ENCODE data around the gene RIC3.

RIC3 gene

DNA sequence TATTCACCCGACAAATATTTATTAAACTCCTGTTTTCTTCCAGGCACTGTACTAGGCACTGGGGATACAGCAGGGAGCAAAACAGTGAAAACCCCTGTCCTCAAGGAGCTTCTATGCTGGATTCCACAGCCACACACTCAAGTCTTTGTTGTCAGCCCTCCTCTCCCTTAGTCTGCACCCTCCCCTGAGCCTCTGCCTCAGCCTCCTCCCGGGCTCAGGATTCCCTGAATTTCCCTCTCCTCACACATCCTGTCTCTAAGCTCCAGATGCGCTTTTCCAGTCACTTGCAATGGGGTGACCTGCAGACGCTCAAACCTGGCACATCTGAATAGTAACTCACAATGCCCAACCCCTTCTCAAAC is 101.3 kb downstream of the RIC3 start:
- no peaks in the 10 kb centered on the region for H3K4me1 ChIP-seq (ENCODE audit: insufficient read depth, low read length)
- no peak for ATAC-seq (ENCODE audit: insufficient read depth, low read depth)

GRCh38 chr11:8066911-8067455 is 101.8 kb downstream of the RIC3 start:
- H3K9me3 ChIP-seq (ENCODE audit: insufficient read depth, low read length, severe bottlenecking), result no peaks in the 10 kb centered on the region
- DNase-seq (no peak), ATAC-seq (ENCODE audit: insufficient read depth, low read depth) (no peak)
- no peak overlapping the region for H3K27ac ChIP-seq (ENCODE audit: low read length)
- no peaks in the 10 kb centered on the region for H3K79me2 ChIP-seq (ENCODE audit: insufficient read depth, low read length)
- no peak overlapping the region for H3K9ac ChIP-seq (ENCODE audit: low read depth, low read length)
- peaks cover 3% of the 10 kb centered on the region; the same call in 1 of the 2 replicates for H4K20me1 ChIP-seq (ENCODE audit: insufficient read depth, low read length)
- no peak overlapping the region for H2AFZ ChIP-seq (ENCODE audit: low read depth, low read length)
- TF ChIP-seq CTCF (IDR thresholded peaks at IDR 0.05; ENCODE audit: borderline replicate concordance, extremely low read depth, low read length, poor library complexity, severe bottlenecking) (no peak), EZH2 (IDR thresholded peaks at IDR 0.05; ENCODE audit: borderline replicate concordance, low read depth, low read length, severe bottlenecking) (no peak)
- H3K4me3 ChIP-seq (ENCODE audit: low read depth in 1 of 2, low read length in 2 of 2), result no peak overlapping the region
- no peak overlapping the region for H3K4me2 ChIP-seq (ENCODE audit: insufficient read depth, low read length)
- no peaks in the 10 kb centered on the region for H3K36me3 ChIP-seq (ENCODE audit: insufficient read depth, low read length)
- no peaks in the 10 kb centered on the region for H3K4me1 ChIP-seq (ENCODE audit: insufficient read depth, low read length)
- peaks cover 10% of the 10 kb centered on the region for H3K27me3 ChIP-seq (ENCODE audit: insufficient read depth, low read length, poor library complexity)

More for the DNA sequence above, 101.3 kb downstream of the RIC3 start:
- DNase-seq, result no peak
- H3K9ac ChIP-seq (ENCODE audit: low read depth, low read length), result no peak overlapping the region
- H3K27ac ChIP-seq (ENCODE audit: low read length), result no peak overlapping the region
- no peak for TF ChIP-seq CTCF (IDR thresholded peaks at IDR 0.05; ENCODE audit: borderline replicate concordance, extremely low read depth, low read length, poor library complexity, severe bottlenecking)
- no peak for TF ChIP-seq EZH2 (IDR thresholded peaks at IDR 0.05; ENCODE audit: borderline replicate concordance, low read depth, low read length, severe bottlenecking)
- no peak overlapping the region for H2AFZ ChIP-seq (ENCODE audit: low read depth, low read length)
- H3K4me2 ChIP-seq (ENCODE audit: insufficient read depth, low read length), result no peak overlapping the region
- H4K20me1 ChIP-seq (ENCODE audit: insufficient read depth, low read length), result peaks cover 3% of the 10 kb centered on the region; the same call in 1 of the 2 replicates
- H3K36me3 ChIP-seq (ENCODE audit: insufficient read depth, low read length), result no peaks in the 10 kb centered on the region
- H3K9me3 ChIP-seq (ENCODE audit: insufficient read depth, low read length, severe bottlenecking), result no peaks in the 10 kb centered on the region
- peaks cover 13% of the 10 kb centered on the region for H3K27me3 ChIP-seq (ENCODE audit: insufficient read depth, low read length, poor library complexity)
- H3K79me2 ChIP-seq (ENCODE audit: insufficient read depth, low read length), result no peaks in the 10 kb centered on the region
- H3K4me3 ChIP-seq (ENCODE audit: low read depth in 1 of 2, low read length in 2 of 2), result no peak overlapping the region

DNA sequence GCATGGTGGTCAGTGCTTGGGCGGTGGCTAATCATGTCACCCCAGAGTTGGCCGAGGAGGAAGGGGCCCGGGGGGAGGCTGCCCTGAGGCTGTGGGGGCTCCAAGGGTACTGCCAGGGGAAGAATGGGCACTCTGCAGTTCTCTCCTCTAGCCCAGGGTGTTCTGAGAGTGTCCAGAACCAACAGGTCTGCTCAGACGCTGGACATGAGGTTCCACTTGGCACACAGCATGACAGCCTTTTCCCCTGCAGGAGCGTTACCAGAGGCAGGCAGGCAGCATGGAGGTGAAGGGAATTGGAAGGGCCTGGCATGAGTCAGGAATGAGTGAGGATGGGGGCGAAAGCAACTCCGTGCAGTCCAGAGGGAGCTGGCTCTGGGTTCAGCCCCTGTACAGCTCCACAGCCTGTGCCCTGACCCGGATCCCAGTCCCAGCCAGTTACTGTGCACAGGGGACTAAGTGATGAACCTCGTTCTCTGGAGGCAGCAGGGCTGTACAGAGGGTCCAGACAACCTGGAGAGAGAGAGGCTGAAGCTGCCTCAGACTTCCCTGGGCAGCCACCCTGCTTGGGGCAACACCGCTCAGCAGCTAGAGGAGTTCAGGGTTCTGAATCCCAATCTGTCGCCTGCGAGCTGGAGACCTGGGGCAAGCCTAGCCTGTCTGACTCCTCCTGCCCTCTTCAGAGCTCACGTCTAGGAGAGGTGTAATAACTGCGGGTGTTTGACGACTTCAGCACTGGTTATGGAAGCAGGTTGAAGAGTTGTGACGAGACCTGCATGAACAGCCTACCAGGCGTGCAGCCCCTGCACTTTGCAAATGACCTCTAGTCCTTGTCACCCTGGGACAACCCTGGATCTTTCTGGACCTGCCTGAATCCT is 102.6 kb downstream of the RIC3 start:
- no peaks in the 10 kb centered on the region for H3K79me2 ChIP-seq (ENCODE audit: insufficient read depth, low read length)
- no peak for TF ChIP-seq EZH2 (IDR thresholded peaks at IDR 0.05; ENCODE audit: borderline replicate concordance, low read depth, low read length, severe bottlenecking)
- TF ChIP-seq CTCF (IDR thresholded peaks at IDR 0.05; ENCODE audit: borderline replicate concordance, extremely low read depth, low read length, poor library complexity, severe bottlenecking), result no peak
- H3K36me3 ChIP-seq (ENCODE audit: insufficient read depth, low read length), result no peaks in the 10 kb centered on the region
- no peak for ATAC-seq (ENCODE audit: insufficient read depth, low read depth)
- no peak overlapping the region for H2AFZ ChIP-seq (ENCODE audit: low read depth, low read length)
- H3K9me3 ChIP-seq (ENCODE audit: insufficient read depth, low read length, severe bottlenecking), result no peaks in the 10 kb centered on the region
- no peak overlapping the region for H3K4me2 ChIP-seq (ENCODE audit: insufficient read depth, low read length)
- H3K4me1 ChIP-seq (ENCODE audit: insufficient read depth, low read length), result no peaks in the 10 kb centered on the region
- H4K20me1 ChIP-seq (ENCODE audit: insufficient read depth, low read length), result peaks cover 3% of the 10 kb centered on the region; the same call in 1 of the 2 replicates
- no peak overlapping the region for H3K4me3 ChIP-seq (ENCODE audit: low read depth in 1 of 2, low read length in 2 of 2)
- no peak for DNase-seq
- no peak overlapping the region for H3K27ac ChIP-seq (ENCODE audit: low read length)
- H3K27me3 ChIP-seq (ENCODE audit: insufficient read depth, low read length, poor library complexity), result peaks cover 8% of the 10 kb centered on the region
- no peak overlapping the region for H3K9ac ChIP-seq (ENCODE audit: low read depth, low read length)

All from DND-41 (cell line).